ACC112 (cell line): ENCODE results near the gene LDLR.

Experiments used
- H2AFZ ChIP-seq: fragments of 200-600 bp; sonication (generic); one replicate; pipeline ENCODE4 v1.6.0; 2017; ENCODE audit warnings: antibody characterized with exemption, low read length; ENCODE audit not compliant: unreplicated experiment
- H3K27ac ChIP-seq: fragments of 200-600 bp; sonication (generic); 2 replicates; pipeline ENCODE4 v1.5.1; 2014; ENCODE audit warnings: low read depth, mild to moderate bottlenecking, antibody characterized with exemption, low read length, moderate library complexity
- H3K27me3 ChIP-seq: fragments of 200-600 bp; sonication (generic); 2 replicates; pipeline ENCODE4 v1.6.1; 2014; ENCODE audit warnings: mild to moderate bottlenecking, antibody characterized with exemption, low read length, moderate library complexity, mixed read lengths; ENCODE audit not compliant: insufficient read depth
- H3K36me3 ChIP-seq: fragments of 200-600 bp; sonication (generic); 2 replicates; pipeline ENCODE4 v1.6.1; 2016; ENCODE audit warnings: mild to moderate bottlenecking, antibody characterized with exemption, low read length, moderate library complexity, mixed read lengths; ENCODE audit not compliant: insufficient read depth
- H3K4me1 ChIP-seq: fragments of 200-600 bp; sonication (generic); one replicate; pipeline ENCODE4 v1.6.1; 2016; ENCODE audit warnings: low read length, mixed read lengths; ENCODE audit not compliant: insufficient read depth, unreplicated experiment, control insufficient read depth
- H3K4me3 ChIP-seq: fragments of 200-600 bp; sonication (generic); 2 replicates; pipeline ENCODE4 v1.5.1; 2014; ENCODE audit warnings: mild to moderate bottlenecking, low read depth, low read length
- H3K79me2 ChIP-seq: fragments of 200-600 bp; sonication (generic); one replicate; pipeline ENCODE4 v1.6.0; 2016; ENCODE audit warnings: low read length; ENCODE audit not compliant: control insufficient read depth, unreplicated experiment, insufficient read depth

Gene LDLR

GRCh38 chr19:11089254-11090013 is at the start of gene LDLR:
Gene LDLR, plus strand, starts transcription at chr19:11089463. Its CDS starts 86 bp downstream, at chr19:11089549.
- Histone ChIP-seq H3K4me1 (peaks cover 22% of the 10 kb centered on the region), H3K27ac (peak within 1 kb of the TSS; percentile 94), H3K79me2 (peaks cover 28% of the 10 kb centered on the region), H3K4me3 (peak within 1 kb of the TSS; percentile 99), H2AFZ (peak within 1 kb of the TSS; percentile 39), H3K27me3 (no peaks in the 10 kb centered on the region), H3K36me3 (peaks cover 10% of the 10 kb centered on the region)

- H2AFZ ChIP-seq: no peak overlapping the region
- no peaks in the 10 kb centered on the region for H3K27me3 ChIP-seq
- peaks cover 7% of the 10 kb centered on the region; the same call in 1 of the 2 replicates for H3K36me3 ChIP-seq
- H3K4me3 ChIP-seq: no peak overlapping the region
- no peak overlapping the region for H3K27ac ChIP-seq
- no peaks in the 10 kb centered on the region for H3K4me1 ChIP-seq
- H3K79me2 ChIP-seq: no peaks in the 10 kb centered on the region
These were observed 48.1 kb upstream of the LDLR start for GRCh38 chr19:11041194-11041593.

GRCh38 chr19:11041966-11042627 is 47.2 kb upstream of the LDLR start:
- Histone ChIP-seq H3K27ac (no peak overlapping the region), H3K27me3 (no peaks in the 10 kb centered on the region), H2AFZ (no peak overlapping the region), H3K4me1 (no peaks in the 10 kb centered on the region), H3K79me2 (no peaks in the 10 kb centered on the region), H3K4me3 (no peak overlapping the region), H3K36me3 (peaks cover 1% of the 10 kb centered on the region; the same call in 1 of the 2 replicates)

GRCh38 chr19:11044431-11044830 is 44.8 kb upstream of the LDLR start:
- Histone ChIP-seq H3K36me3 (no peaks in the 10 kb centered on the region), H3K79me2 (no peaks in the 10 kb centered on the region), H3K27me3 (no peaks in the 10 kb centered on the region), H2AFZ (no peak overlapping the region), H3K4me1 (no peaks in the 10 kb centered on the region), H3K4me3 (no peak overlapping the region), H3K27ac (no peak overlapping the region)

- H3K4me3 ChIP-seq: no peak overlapping the region
- H3K27me3 ChIP-seq: no peaks in the 10 kb centered on the region
- H3K27ac ChIP-seq: no peak overlapping the region
- H3K36me3 ChIP-seq: no peaks in the 10 kb centered on the region
- no peak overlapping the region for H2AFZ ChIP-seq
- no peaks in the 10 kb centered on the region for H3K79me2 ChIP-seq
- H3K4me1 ChIP-seq: no peaks in the 10 kb centered on the region
These were observed 43.7 kb upstream of the LDLR start for GRCh38 chr19:11045536-11045935.

GRCh38 chr19:11046605-11047354 is 42.5 kb upstream of the LDLR start:
- H3K4me3 ChIP-seq: no peak overlapping the region
- no peaks in the 10 kb centered on the region for H3K4me1 ChIP-seq
- no peaks in the 10 kb centered on the region for H3K27me3 ChIP-seq
- no peak overlapping the region for H2AFZ ChIP-seq
- no peaks in the 10 kb centered on the region for H3K36me3 ChIP-seq
- no peak overlapping the region for H3K27ac ChIP-seq
- no peaks in the 10 kb centered on the region for H3K79me2 ChIP-seq

GRCh38 chr19:11047866-11048265 is 41.4 kb upstream of the LDLR start:
- Histone ChIP-seq H3K27ac (no peak overlapping the region), H2AFZ (no peak overlapping the region), H3K4me1 (no peaks in the 10 kb centered on the region), H3K4me3 (no peak overlapping the region), H3K36me3 (no peaks in the 10 kb centered on the region), H3K27me3 (no peaks in the 10 kb centered on the region), H3K79me2 (no peaks in the 10 kb centered on the region)

- H3K27ac ChIP-seq: no peak overlapping the region
- no peaks in the 10 kb centered on the region for H3K27me3 ChIP-seq
- H2AFZ ChIP-seq: no peak overlapping the region
- no peaks in the 10 kb centered on the region for H3K79me2 ChIP-seq
- no peaks in the 10 kb centered on the region for H3K4me1 ChIP-seq
- H3K4me3 ChIP-seq: no peak overlapping the region
- no peaks in the 10 kb centered on the region for H3K36me3 ChIP-seq
These were observed 38.7 kb upstream of the LDLR start for GRCh38 chr19:11050323-11051114.

GRCh38 chr19:11053817-11054195 is 35.5 kb upstream of the LDLR start:
- no peak overlapping the region for H3K27ac ChIP-seq
- no peak overlapping the region for H2AFZ ChIP-seq
- no peaks in the 10 kb centered on the region for H3K4me1 ChIP-seq
- no peaks in the 10 kb centered on the region for H3K36me3 ChIP-seq
- H3K79me2 ChIP-seq: no peaks in the 10 kb centered on the region
- no peaks in the 10 kb centered on the region for H3K27me3 ChIP-seq
- no peak overlapping the region for H3K4me3 ChIP-seq

GRCh38 chr19:11054200-11054599 is 35.1 kb upstream of the LDLR start:
- Histone ChIP-seq H3K79me2 (no peaks in the 10 kb centered on the region), H3K27me3 (no peaks in the 10 kb centered on the region), H3K4me3 (no peak overlapping the region), H2AFZ (no peak overlapping the region), H3K27ac (no peak overlapping the region), H3K4me1 (no peaks in the 10 kb centered on the region), H3K36me3 (no peaks in the 10 kb centered on the region)
